ENCODE measurements around the gene IL23R.

The IL23R gene

DNA sequence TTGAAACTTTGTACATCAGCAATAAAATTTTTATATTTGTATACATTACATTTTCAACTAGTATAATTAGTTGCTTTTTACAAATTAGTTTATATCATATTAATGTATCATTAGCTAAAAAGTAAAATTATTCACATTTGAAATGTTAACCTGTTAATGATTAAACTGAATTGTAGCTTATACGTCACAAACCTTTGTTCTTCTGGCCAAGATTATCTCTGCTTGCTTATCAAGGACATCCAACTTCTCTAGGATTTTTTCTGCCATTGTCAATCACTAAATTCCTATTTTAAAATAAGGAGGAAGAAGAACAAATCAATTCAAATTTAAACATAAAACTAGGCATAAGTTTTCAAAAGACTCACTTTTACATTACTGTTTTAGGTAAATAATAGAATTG lies 39.3 kb upstream of the IL23R start:
- TF ChIP-seq, protein P1, sequence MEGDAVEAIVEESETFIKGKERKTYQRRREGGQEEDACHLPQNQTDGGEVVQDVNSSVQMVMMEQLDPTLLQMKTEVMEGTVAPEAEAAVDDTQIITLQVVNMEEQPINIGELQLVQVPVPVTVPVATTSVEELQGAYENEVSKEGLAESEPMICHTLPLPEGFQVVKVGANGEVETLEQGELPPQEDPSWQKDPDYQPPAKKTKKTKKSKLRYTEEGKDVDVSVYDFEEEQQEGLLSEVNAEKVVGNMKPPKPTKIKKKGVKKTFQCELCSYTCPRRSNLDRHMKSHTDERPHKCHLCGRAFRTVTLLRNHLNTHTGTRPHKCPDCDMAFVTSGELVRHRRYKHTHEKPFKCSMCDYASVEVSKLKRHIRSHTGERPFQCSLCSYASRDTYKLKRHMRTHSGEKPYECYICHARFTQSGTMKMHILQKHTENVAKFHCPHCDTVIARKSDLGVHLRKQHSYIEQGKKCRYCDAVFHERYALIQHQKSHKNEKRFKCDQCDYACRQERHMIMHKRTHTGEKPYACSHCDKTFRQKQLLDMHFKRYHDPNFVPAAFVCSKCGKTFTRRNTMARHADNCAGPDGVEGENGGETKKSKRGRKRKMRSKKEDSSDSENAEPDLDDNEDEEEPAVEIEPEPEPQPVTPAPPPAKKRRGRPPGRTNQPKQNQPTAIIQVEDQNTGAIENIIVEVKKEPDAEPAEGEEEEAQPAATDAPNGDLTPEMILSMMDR (IDR thresholded peaks at IDR 0.05; ENCODE audit: low read depth, low read length): no peak
- H3K4me3 ChIP-seq (ENCODE audit: low read depth, low read length): no peak overlapping the region

GRCh38 chr1:67130673-67131072 lies 35.6 kb upstream of the IL23R start:
- no peak overlapping the region for H3K4me3 ChIP-seq (ENCODE audit: low read depth, low read length)
- TF ChIP-seq, protein P1 (IDR thresholded peaks at IDR 0.05; ENCODE audit: low read depth, low read length): no peak

DNA sequence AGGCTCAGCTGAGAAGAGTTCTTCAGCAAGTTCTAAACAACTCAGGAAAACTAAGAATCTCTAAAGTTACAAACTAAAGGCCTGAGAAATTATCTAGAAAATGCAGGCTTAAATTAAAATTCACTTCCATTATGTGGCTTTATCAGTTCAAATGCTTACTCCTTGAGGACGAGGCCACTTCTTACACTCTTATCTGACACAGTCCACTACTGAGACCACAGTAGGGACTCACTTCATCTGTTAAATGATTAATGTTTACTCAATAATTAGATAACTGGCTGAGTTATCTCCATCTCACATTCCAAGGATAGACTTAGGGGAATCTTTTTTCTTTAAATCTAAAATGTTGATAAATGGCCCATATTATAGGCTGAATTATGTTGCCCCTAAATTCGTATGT lies 33.1 kb upstream of the IL23R start:
- H3K4me3 ChIP-seq (ENCODE audit: low read depth, low read length): no peak overlapping the region
- TF ChIP-seq, protein P1 (IDR thresholded peaks at IDR 0.05; ENCODE audit: low read depth, low read length): no peak

- no peak within 1 kb of the TSS for H3K4me3 ChIP-seq (ENCODE audit: low read depth, low read length)
- TF ChIP-seq, protein P1 (IDR thresholded peaks at IDR 0.05; ENCODE audit: low read depth, low read length): no peak
Measured at GRCh38 chr1:67134695-67135094, 31.6 kb upstream of the IL23R start, which contains the start of gene C1orf141. Gene C1orf141 (minus strand): TSS chr1:67134970. CDS start chr1:67127240, 7,730 bp downstream.

DNA sequence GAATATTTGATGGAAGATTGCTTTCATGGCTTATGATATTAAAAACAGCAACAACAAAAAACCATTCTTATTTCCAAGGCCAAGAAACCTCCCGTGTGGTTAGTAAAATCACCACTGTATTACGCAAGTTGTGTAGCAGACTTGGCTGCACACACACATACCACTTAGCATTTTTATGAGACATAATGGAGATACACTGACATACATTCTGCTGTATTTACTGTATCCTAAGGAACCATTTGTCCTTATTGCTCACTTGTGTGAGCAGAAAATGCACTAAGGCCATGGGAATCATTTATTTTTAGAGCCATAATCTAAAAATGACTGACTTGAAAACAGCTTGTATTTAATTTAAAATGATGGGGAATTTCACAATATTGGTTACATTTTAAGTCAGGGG lies 30.9 kb upstream of the IL23R start:
- TF ChIP-seq, protein P1 (IDR thresholded peaks at IDR 0.05; ENCODE audit: low read depth, low read length): no peak
- no peak overlapping the region for H3K4me3 ChIP-seq (ENCODE audit: low read depth, low read length)

GRCh38 chr1:67137307-67137753 lies 28.9 kb upstream of the IL23R start:
- TF ChIP-seq, protein P1 (IDR thresholded peaks at IDR 0.05; ENCODE audit: low read depth, low read length): no peak
- no peak overlapping the region for H3K4me3 ChIP-seq (ENCODE audit: low read depth, low read length)

DNA sequence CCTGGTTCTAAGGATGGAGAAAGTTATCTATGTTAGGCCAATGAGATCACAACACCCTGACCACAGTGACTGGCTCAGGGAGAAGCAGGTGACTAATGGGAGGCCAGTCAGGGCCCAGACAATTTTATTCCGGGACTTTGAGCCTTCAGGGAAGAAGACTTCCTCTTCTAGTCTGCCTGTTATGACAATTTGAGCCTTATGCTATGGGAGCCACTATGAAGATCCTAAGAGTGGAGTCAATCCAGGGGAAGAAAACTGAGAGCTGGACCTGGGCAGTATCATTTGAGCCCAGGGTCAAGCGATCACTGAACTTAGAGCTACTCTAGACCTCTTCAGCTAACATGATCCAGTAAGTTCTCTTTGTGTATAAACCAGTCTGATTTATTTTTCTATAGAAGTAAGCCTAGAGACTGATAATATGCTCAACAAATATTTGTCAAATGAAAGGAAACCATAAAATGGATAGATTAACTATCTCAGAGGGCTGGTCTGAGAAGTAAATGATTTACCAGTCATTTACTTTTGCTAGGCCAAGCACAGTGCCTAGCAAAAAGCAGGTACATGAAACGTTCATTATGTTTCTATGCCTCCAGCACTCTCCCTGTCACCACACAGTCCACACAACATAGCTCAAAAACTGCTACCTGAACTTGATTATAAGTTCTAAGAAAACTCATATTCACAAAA lies 27.3 kb upstream of the IL23R start:
- TF ChIP-seq, protein P1 (IDR thresholded peaks at IDR 0.05; ENCODE audit: low read depth, low read length): no peak
- no peak overlapping the region for H3K4me3 ChIP-seq (ENCODE audit: low read depth, low read length)
